ENCODE results near the gene DUT.

DUT gene

DNA sequence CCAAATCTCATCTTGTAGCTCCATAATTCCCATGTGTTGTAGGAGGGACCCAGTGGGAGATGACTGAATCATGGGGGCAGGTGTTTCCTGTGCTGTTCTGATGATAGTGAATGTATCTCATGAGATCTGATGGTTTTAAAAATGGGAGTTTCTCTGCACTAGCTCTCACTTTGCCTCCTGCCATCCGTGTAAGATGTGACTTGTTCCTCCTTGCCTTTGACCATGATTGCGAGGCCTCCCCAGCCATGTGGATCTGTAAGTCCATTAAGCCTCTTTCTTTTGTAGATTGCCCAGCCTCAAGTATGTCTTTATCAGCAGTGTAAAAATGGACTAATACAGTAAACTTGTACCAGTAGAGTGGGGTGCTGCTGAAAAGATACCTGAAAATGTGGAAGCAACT is 44.5 kb downstream of the DUT start:
- DNase-seq (ENCODE audit: insufficient read length, low spot score) (no peak), FAIRE-seq (no peak)
- TF ChIP-seq, protein P1, sequence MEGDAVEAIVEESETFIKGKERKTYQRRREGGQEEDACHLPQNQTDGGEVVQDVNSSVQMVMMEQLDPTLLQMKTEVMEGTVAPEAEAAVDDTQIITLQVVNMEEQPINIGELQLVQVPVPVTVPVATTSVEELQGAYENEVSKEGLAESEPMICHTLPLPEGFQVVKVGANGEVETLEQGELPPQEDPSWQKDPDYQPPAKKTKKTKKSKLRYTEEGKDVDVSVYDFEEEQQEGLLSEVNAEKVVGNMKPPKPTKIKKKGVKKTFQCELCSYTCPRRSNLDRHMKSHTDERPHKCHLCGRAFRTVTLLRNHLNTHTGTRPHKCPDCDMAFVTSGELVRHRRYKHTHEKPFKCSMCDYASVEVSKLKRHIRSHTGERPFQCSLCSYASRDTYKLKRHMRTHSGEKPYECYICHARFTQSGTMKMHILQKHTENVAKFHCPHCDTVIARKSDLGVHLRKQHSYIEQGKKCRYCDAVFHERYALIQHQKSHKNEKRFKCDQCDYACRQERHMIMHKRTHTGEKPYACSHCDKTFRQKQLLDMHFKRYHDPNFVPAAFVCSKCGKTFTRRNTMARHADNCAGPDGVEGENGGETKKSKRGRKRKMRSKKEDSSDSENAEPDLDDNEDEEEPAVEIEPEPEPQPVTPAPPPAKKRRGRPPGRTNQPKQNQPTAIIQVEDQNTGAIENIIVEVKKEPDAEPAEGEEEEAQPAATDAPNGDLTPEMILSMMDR (IDR thresholded peaks at IDR 0.05; ENCODE audit: insufficient read depth, missing control alignments) = no peak

DNA sequence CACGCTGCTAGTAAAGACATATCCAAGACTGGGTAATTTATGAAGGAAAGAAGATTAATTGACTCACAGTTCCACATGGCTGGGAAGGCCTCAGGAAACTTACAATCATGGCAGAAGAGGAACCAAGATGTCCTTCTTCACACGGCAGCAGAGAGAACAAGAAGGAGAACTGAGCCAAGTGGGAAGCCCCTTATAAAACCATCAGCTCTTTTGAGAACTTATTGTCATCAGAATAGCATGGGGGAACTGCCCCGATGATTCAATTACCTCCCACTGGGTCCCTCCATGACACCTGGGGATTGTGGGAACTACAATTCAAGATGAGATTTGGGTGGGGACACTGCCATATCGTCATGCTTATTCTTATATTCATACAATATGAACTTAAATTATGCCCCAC is 49.0 kb downstream of the DUT start:
- FAIRE-seq (no peak), DNase-seq (ENCODE audit: insufficient read length, low spot score) (no peak)

GRCh38 chr15:48381861-48382260 is 50.6 kb downstream of the DUT start:
- DNase-seq (ENCODE audit: insufficient read length, low spot score) (no peak), FAIRE-seq (no peak)
- TF ChIP-seq, protein P1 (IDR thresholded peaks at IDR 0.05; ENCODE audit: insufficient read depth, missing control alignments) = no peak

More for the DNA sequence above, 49.0 kb downstream of the DUT start:
- TF ChIP-seq, protein P1 (IDR thresholded peaks at IDR 0.05; ENCODE audit: insufficient read depth, missing control alignments) = no peak

- DNase-seq (ENCODE audit: insufficient read length, low spot score) = no peak
- FAIRE-seq = no peak
- TF ChIP-seq, protein P1 (IDR thresholded peaks at IDR 0.05; ENCODE audit: insufficient read depth, missing control alignments) = no peak
Measured at GRCh38 chr15:48383031-48383430, 51.8 kb downstream of the DUT start.

- TF ChIP-seq, protein P1 (IDR thresholded peaks at IDR 0.05; ENCODE audit: insufficient read depth, missing control alignments) = no peak
- DNase-seq (ENCODE audit: insufficient read length, low spot score) = no peak
- FAIRE-seq = no peak
Measured at GRCh38 chr15:48384616-48385015, 53.4 kb downstream of the DUT start.

GRCh38 chr15:48385031-48385830 is 54.0 kb downstream of the DUT start:
- no peak for DNase-seq (ENCODE audit: insufficient read length, low spot score)
- no peak for FAIRE-seq
- TF ChIP-seq, protein P1 (IDR thresholded peaks at IDR 0.05; ENCODE audit: insufficient read depth, missing control alignments) = no peak

Measured in D721Med (cell line).